Stimulated activated CD4-positive, alpha-beta T cell treated with anti-CD3 and anti-CD28 coated beads, Interleukin-4, amount 100 ng/mL, for 1 hour (primary cell): ENCODE results near the gene NBL1.
"Not testable (repeated sequence)": the region's sequence is repeated elsewhere in the genome, so short reads cannot be mapped to it uniquely, and the experiment has no call there.

ENCODE experiments used
- DNase-seq: peaks from one replicate; pipeline ENCODE4 v3.0.0-alpha.2; 2020

The NBL1 gene

DNA sequence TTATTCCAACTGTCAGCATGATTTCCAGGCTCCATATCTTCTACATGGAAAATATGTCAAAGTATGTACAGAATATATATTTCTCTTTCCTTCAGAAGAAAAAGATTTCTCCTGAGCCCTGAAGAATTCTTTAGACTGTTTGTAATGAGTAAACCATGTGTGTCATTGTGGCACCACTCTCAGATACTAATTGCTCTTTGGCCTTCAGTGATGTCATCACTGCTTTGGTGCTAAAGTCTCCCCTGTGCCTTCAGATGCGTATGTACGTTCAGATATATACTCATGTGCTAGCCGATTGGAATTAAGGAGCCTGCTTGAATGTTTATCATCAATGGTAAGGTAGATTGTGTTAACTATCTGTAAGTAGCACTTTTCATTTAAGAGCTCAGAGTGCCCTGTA, 20.6 kb upstream of the NBL1 start:
- DNase-seq: no peak

DNA sequence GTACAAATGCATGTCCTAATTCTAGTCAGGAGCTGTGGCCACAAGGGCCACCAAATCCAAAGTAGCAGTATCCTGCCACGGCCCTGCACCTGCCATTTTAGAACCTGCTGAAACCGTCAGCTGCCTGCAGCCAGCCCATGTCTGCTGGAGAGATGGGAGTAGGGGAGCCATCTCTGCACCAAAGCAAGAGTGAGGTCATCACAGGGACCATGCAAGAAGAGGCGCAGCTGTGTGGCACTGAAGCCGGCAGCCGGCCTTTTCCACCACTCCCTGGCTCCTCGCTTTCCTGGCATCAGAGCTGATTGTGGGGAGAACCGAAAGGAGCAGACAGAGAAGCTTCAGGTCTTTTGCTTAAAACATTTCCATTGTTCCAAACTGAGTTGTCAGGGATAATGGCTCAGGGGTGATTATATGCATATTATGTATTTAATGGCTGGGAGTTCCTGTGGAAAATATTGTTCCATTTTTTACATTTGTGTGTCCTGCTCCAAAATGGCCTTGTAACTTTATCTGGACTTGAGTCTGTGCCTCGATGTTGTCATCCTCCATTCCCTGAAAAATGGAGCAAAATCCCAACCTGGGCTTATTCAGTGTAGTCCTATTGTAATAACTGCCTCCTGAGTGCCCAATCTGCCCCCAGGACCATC, 18.7 kb upstream of the NBL1 start:
- no peak for DNase-seq

DNA sequence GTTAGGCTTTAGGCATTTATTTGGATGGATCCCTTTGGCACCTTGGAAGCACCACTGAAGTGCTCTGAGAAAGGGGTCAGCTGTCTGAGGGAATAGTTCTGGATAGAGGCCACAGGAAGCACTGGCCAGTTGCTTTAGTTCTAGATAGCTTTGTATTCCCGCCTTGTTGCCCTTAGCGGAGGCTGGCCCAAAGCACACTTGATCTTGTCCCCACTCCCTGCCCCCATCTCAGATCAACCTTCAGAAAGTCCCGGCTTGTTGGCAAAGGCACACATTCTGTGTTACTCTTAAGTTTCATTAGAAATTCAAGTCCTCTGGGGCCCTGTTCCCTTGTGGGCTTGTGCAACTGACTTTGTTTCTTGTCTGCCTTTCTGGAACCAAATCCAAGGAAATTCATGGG, 15.2 kb upstream of the NBL1 start:
- no peak for DNase-seq

- DNase-seq: no peak
Measured at GRCh38 chr1:19629357-19629756, 14.8 kb upstream of the NBL1 start.

DNA sequence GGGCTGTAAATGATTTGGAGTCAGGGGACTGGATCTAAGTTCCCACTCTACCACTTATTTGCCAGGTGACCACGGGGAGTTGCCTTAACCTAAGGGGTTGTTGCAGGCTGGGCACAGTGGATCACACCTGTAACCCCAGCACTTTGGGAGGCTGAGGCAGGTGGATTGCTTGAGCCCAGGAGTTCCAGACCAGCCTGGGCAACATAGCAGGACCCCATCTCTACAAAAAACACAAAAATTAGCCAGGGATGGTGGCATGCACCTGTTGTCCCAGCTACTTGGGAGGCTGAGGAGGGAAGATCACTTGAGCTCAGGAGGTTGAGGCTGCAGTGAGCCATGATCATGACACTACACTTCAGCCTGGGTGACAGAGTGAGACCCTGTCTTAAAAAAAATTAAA, 13.9 kb upstream of the NBL1 start:
- DNase-seq: not testable (repeated sequence)

DNA sequence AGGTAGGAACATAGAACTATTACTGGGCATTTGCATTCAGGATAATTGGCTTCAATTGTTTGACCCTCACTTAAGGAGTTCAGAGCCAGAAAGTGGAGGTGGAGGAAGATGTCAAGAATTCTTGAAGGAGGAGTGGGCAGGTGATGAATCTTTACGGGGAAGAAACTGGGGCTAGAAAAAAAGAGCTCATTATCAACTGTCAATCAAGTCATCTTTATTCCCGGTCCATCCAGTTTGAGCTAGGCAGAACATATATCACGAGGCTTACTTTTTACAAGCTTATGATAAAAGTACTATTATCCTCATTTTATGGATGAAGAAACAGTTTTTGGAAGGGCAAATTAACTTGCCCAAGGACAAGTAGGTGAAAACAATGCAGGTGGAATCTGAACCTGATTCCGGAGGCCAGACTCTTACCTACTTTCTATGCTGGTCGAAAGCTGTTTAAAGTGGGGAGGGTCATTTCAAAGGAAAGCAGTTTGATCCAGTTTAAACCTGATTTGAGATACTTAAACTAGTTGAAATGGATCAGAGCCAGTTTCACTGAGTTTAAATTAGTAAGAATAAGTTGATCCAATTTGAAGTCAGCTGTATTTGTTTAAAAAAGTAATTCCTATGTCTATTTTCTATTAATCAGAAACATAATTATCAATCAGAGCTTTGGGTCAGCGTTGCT, 13.3 kb upstream of the NBL1 start:
- no peak for DNase-seq

DNA sequence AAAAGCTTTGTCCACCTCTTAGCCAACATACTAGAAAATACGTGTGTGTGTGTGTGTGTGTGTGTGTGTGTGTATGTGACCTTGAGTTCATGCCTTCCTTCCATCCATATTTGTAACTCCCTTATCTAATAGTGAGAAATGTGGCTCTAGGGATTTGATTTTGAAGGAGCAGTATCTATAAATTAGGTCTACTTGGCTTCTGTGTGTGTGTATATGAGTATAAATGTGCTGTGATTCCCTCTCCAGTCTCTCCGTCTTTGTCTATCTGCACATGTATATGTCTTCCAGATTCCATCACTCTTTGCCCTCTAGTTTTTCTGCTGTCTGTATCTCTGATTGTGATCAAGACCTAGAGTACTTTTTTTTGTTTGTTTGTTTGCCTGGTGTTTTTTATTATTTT, 11.9 kb upstream of the NBL1 start:
- DNase-seq: no peak

DNA sequence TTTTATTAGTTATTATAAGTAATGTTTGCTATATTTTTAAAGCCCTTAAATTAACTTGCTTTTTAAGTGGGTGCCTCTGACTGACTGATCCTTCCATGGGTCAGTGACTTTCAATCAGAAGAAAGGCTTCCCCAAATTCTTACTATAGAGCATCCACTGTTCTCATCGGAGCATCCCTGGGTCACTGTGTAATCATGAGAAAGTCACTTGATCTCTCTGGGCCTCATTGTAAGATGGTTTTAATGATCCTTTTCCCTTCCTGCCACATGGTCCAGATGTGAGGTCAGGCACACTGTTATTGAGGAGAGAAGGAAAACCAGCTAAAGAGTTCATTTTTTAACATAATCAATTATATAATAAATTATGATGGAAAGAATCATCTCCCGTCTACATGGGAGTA, 11.0 kb upstream of the NBL1 start:
- DNase-seq: no peak

DNA sequence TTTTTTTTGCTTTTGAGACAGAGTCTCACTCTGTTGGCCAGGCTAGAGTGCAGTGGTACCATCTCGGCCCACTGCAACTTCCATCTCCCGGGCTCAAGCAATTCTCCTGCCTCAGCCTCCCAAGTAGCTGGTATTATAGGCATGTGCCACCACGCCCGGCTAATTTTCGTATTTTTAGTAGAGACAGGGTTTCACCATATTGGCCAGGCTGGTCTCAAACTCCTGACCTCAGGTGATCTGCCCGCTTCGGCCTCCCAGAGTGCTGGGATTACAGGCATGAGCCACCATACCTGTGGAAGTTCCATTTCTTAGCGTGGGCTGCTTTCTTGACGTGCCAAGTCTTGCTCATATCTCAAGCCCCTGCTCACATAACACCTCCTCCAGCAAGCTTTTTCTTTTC, 9.0 kb upstream of the NBL1 start:
- not testable (repeated sequence) for DNase-seq

DNA sequence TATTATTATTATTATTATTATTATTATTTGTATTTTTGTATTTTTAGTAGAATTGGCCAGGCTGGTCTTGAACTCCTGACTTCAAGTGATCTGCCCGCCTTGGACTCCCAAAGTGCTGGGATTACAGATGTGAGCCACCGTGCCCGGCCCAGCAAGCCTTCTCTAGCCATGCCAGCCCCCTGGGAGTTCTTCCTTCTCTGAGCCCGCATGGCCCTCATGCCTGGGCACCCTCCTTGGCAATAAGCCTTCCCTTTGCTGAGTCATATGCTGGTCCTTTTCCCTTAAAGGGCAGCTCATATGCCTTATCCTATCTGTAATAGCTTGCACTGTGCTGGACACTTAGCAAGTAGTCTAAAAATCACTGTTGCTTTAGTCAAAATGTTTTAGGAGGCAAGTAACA, 8.5 kb upstream of the NBL1 start:
- DNase-seq: no peak

GRCh38 chr1:19636065-19636464, 8.0 kb upstream of the NBL1 start:
- no peak for DNase-seq

GRCh38 chr1:19636749-19637148, 7.4 kb upstream of the NBL1 start:
- not testable (repeated sequence) for DNase-seq

DNA sequence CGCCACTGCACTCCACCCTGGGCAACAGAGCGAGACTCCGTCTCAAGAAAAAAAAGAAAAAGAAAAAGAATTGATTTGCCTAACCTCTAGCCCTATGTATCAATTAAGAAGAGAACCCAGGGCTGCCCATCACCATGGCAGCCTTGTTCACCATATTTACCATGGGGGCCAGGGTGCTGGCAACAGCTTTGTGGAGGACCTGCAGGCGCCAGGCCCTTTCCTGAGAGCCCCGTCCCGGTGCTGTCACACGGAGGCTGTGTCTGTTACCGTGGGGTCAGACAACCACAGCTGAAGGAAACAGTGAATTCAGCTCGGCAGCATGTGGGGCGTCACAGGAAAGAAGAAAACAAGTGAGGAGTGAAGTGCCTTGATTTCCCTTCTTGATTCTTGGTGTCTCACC, 6.5 kb upstream of the NBL1 start:
- no peak for DNase-seq

GRCh38 chr1:19639228-19639627, 4.9 kb upstream of the NBL1 start:
- DNase-seq: not testable (repeated sequence)

DNA sequence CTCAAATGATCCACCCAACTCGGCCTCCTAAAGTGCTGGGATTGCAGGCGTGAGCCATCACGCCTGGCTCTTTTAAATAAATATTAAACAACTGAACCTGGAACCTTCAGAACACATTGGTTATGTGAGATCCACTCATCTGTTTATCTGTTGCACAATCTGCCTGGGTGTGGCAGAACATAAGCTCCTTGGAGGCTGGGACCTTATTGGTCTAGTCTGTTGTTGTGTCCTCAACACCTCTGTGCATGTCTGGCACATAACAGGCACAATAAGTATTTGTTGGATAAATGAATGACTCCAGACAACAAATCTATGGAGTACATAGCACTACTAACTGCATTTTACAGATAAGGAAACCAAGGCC, 4.1 kb upstream of the NBL1 start:
- DNase-seq: no peak

GRCh38 chr1:19640363-19641316, 3.5 kb upstream of the NBL1 start:
- DNase-seq: no peak

DNA sequence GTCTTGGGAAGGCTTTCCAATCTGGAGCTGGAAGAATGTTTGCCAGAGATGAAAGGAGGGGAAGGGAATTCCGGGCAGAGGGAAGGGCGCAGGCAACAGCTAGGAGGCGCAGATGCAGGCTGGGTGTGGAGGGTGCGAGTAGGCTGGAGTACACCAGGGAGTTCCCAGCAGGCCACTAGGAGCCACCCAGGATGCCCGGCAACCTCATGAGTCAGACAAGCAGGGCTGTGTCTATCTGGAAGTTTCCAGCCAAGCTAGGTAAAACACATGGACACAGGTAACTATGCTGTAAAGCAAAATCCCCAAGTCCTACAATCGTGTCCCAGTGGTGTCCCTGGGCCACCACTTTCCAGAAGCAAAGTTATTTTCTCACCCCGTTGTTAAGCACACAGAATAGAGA, 990 bp upstream of the NBL1 start:
- no peak for DNase-seq

- DNase-seq: no peak
Measured at GRCh38 chr1:19644395-19644680, 227 bp downstream of the NBL1 start.

- DNase-seq: peak; percentile 53
Measured at GRCh38 chr1:19644681-19645410, 735 bp downstream of the NBL1 start.

DNA sequence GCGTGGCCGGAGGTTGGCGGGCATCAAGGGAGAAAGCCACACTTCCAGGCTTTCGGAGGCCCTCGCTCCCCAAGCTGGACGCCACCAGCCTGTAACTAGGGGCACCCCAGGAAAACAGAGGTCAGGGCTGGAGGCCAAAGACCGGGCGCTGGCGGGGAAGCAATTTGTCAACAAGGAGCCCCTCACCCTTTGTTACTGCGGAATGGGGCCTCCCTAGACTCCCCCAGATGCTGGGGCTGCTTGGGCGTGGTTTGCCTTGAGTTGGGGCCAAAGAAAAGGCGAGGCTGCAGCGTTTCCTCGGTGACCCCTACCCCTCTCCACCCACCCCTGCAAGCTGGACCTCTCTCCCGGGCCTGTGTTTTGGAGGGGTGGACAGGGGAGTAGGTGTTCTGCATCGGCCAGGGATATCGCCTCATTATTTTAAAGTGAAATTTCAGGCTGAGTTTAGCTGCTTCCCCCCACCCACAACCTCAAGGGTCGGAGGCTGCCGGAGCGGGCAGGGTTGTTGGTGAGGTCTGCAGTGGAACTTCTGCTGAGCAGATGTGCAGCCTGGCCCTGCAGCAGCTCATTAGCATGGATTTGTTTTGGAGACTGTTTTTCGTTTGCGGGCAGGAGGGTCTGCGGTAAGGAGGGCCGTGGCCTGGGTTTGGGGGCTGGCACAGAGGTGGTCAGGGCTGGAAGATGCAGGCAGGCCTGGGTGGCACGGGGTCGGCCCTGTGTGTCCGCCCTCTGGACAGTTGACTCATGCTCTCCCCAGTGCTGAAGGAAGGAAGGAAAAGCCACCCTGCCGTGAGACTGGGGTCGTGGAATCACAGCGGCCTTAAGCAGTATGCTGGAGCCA, 1.5 kb downstream of the NBL1 start:
- DNase-seq: no peak

GRCh38 chr1:19646377-19647319, 2.5 kb downstream of the NBL1 start:
- DNase-seq: no peak
